ENCODE measurements around the gene PKD2.
"Not testable (repeated sequence)": the region's sequence is repeated elsewhere in the genome, so short reads cannot be mapped to it uniquely, and the experiment has no call there.

The PKD2 gene

GRCh38 chr4:87985097-87985886 is 22.1 kb upstream of the PKD2 start:
- peak; percentile 10 for DNase-seq (ENCODE audit: low read depth, low spot score)
- no peak overlapping the region for H3K27ac ChIP-seq

GRCh38 chr4:87985887-87986200 is 21.6 kb upstream of the PKD2 start:
- no peak overlapping the region for H3K27ac ChIP-seq
- DNase-seq (ENCODE audit: low read depth, low spot score), result no peak

- H3K27ac ChIP-seq, result no peak overlapping the region
- no peak for DNase-seq (ENCODE audit: low read depth, low spot score)
Observed at GRCh38 chr4:87986508-87986907, 20.9 kb upstream of the PKD2 start.

GRCh38 chr4:87989765-87990164 is 17.7 kb upstream of the PKD2 start:
- DNase-seq (ENCODE audit: low read depth, low spot score), result no peak
- H3K27ac ChIP-seq, result no peak overlapping the region

- DNase-seq (ENCODE audit: low read depth, low spot score), result no peak
- H3K27ac ChIP-seq, result no peak overlapping the region
Observed at GRCh38 chr4:87995435-87995834, 12.0 kb upstream of the PKD2 start.

- DNase-seq (ENCODE audit: low read depth, low spot score); H3K27ac ChIP-seq: not testable (repeated sequence)
Observed at GRCh38 chr4:87999191-87999691, 8.2 kb upstream of the PKD2 start.

- H3K27ac ChIP-seq, result no peak overlapping the region
- no peak for DNase-seq (ENCODE audit: low read depth, low spot score)
Observed at GRCh38 chr4:88001871-88002270, 5.6 kb upstream of the PKD2 start.

GRCh38 chr4:88002786-88003185 is 4.6 kb upstream of the PKD2 start:
- DNase-seq (ENCODE audit: low read depth, low spot score), result no peak
- H3K27ac ChIP-seq, result no peak overlapping the region

GRCh38 chr4:88003261-88003660 is 4.2 kb upstream of the PKD2 start:
- H3K27ac ChIP-seq, result no peak overlapping the region

GRCh38 chr4:88005076-88005475 is 2.4 kb upstream of the PKD2 start:
- H3K27ac ChIP-seq, result no peak overlapping the region
- DNase-seq (ENCODE audit: low read depth, low spot score), result no peak

More at GRCh38 chr4:88003261-88003660, 4.2 kb upstream of the PKD2 start:
- DNase-seq (ENCODE audit: low read depth, low spot score), result no peak

GRCh38 chr4:88005946-88006345 is 1.5 kb upstream of the PKD2 start:
- no peak for DNase-seq (ENCODE audit: low read depth, low spot score)

GRCh38 chr4:88006956-88007303 is 505 bp upstream of the PKD2 start:
- no peak for DNase-seq (ENCODE audit: low read depth, low spot score)
- H3K27ac ChIP-seq, result no peak overlapping the region

More at GRCh38 chr4:88005946-88006345, 1.5 kb upstream of the PKD2 start:
- no peak overlapping the region for H3K27ac ChIP-seq

GRCh38 chr4:88008122-88008742 is 797 bp downstream of the PKD2 start:
- peak overlapping the region; percentile 28 for H3K27ac ChIP-seq
- no peak for DNase-seq (ENCODE audit: low read depth, low spot score)

GRCh38 chr4:88008743-88009171 is 1.3 kb downstream of the PKD2 start:
- no peak overlapping the region for H3K27ac ChIP-seq
- no peak for DNase-seq (ENCODE audit: low read depth, low spot score)

GRCh38 chr4:88009871-88010270 is 2.4 kb downstream of the PKD2 start:
- H3K27ac ChIP-seq, result no peak overlapping the region
- DNase-seq (ENCODE audit: low read depth, low spot score), result no peak

GRCh38 chr4:88010966-88011365 is 3.5 kb downstream of the PKD2 start:
- H3K27ac ChIP-seq, result no peak overlapping the region

GRCh38 chr4:88012647-88013046 is 5.2 kb downstream of the PKD2 start:
- H3K27ac ChIP-seq, result no peak overlapping the region
- no peak for DNase-seq (ENCODE audit: low read depth, low spot score)

More at GRCh38 chr4:88010966-88011365, 3.5 kb downstream of the PKD2 start:
- DNase-seq (ENCODE audit: low read depth, low spot score), result no peak

GRCh38 chr4:88014386-88014905 is 7.0 kb downstream of the PKD2 start:
- H3K27ac ChIP-seq, result no peak overlapping the region
- no peak for DNase-seq (ENCODE audit: low read depth, low spot score)

GRCh38 chr4:88015659-88016295 is 8.3 kb downstream of the PKD2 start:
- H3K27ac ChIP-seq, result no peak overlapping the region
- DNase-seq (ENCODE audit: low read depth, low spot score), result no peak

GRCh38 chr4:88017516-88018297 is 10.3 kb downstream of the PKD2 start:
- peak; percentile 60 for DNase-seq (ENCODE audit: low read depth, low spot score)
- H3K27ac ChIP-seq, result peak overlapping the region; percentile 55

All from epithelial cell of prostate (primary cell).